K562 (cell line): ENCODE data around the gene HCAR3.

Experiments used
- CBFB ChIP-seq: sonication (generic); formaldehyde crosslinking; IDR thresholded peaks from 2 replicates; pipeline ENCODE4 v1.4.0; 2020; ENCODE audit warnings: mild to moderate bottlenecking, missing genetic modification reagents
- EZH2 ChIP-seq: IDR thresholded peaks from 2 replicates; pipeline ENCODE4 v1.6.1; 2012; ENCODE audit warnings: low read depth, mild to moderate bottlenecking, inconsistent platforms, low read length, borderline replicate concordance
- FOXK2 ChIP-seq, 2 experiments: fragments of 450-650 bp; IDR thresholded peaks in 1 of 2; conservative IDR thresholded peaks in 1 of 2; 2 replicates each; pipeline ENCODE4 v1.6.1; 2016; ENCODE audit warnings: low read depth in 2 of 2, mild to moderate bottlenecking in 1 of 2
- MTA1 ChIP-seq: fragments of 450-650 bp; IDR thresholded peaks from 2 replicates; pipeline ENCODE4 v1.6.1; 2017; ENCODE audit warnings: borderline replicate concordance
- MYC ChIP-seq, 2 experiments: fragments of 250-450 bp in 1 of 2; sonication (Bioruptor Pico) in 1 of 2; IDR thresholded peaks; 2 replicates each; pipeline versions ENCODE4 v1.5.1 to v1.6.1; 2012 to 2021; ENCODE audit warnings: low read depth in 2 of 2, borderline replicate concordance in 1 of 2, improper control_type of control experiment in 1 of 2, low read length in 1 of 2, mild to moderate bottlenecking in 1 of 2, moderate library complexity in 1 of 2
- NR2C2 ChIP-seq, 2 experiments: fragments of 200-800 bp in 1 of 2; sonication (Bioruptor generic) in 1 of 2; sonication (generic) in 1 of 2; formaldehyde crosslinking in 1 of 2; IDR thresholded peaks; 2 replicates each; pipeline versions ENCODE4 v1.6.1 to v1.8.0; 2016 to 2022; ENCODE audit warnings: mild to moderate bottlenecking in 1 of 2, missing compliant biosample characterization in 1 of 2, missing genetic modification characterization in 1 of 2, missing genetic modification reagents in 1 of 2
- PHTF2 ChIP-seq: fragments of 250-450 bp; sonication (Bioruptor Pico); IDR thresholded peaks from 2 replicates; pipeline ENCODE4 v1.5.0; 2021; ENCODE audit warnings: mild to moderate bottlenecking
- ZBTB8A ChIP-seq: fragments of 450-650 bp; IDR thresholded peaks from 2 replicates; pipeline ENCODE4 v1.6.1; 2018; ENCODE audit warnings: mild to moderate bottlenecking, moderate library complexity; ENCODE audit not compliant: partially characterized antibody
- ZNF311 ChIP-seq: fragments of 250-450 bp; sonication (Bioruptor Pico); IDR thresholded peaks from 2 replicates; pipeline ENCODE4 v1.4.0; 2020; ENCODE audit warnings: mild to moderate bottlenecking, moderate library complexity
- TF ChIP-seq, protein P1 (sequence below), 3 experiments: IDR thresholded peaks in 2 of 3; conservative IDR thresholded peaks in 1 of 3; 2 replicates each; pipeline ENCODE4 v1.5.1; 2011 to 2012; ENCODE audit warnings: low read length in 3 of 3, mild to moderate bottlenecking in 3 of 3, control low read depth in 2 of 3, improper control_type of control experiment in 1 of 3, inconsistent platforms in 1 of 3, low read depth in 1 of 3, mixed read lengths in 1 of 3, moderate library complexity in 1 of 3; ENCODE audit not compliant: insufficient read depth in 2 of 3
- TF ChIP-seq, protein P2 (sequence below): fragments of 250-450 bp; sonication (Bioruptor Pico); IDR thresholded peaks from 2 replicates; pipeline ENCODE4 v1.4.0; 2020; ENCODE audit warnings: mild to moderate bottlenecking, moderate library complexity

- TF ChIP-seq EZH2 (no peak), ZBTB8A (no peak), MYC (IDR thresholded peaks at IDR 0.05; ENCODE audit: low read depth, low read length) (no peak), MYC (CRISPR knock-in tag; IDR thresholded peaks at IDR 0.05; ENCODE audit: borderline replicate concordance, low read depth) (no peak), CBFB (CRISPR knock-in tag) (no peak), NR2C2 (CRISPR knock-in tag; IDR thresholded peaks at IDR 0.05) (no peak), NR2C2 (tag; IDR thresholded peaks at IDR 0.05) (no peak), ZNF311 (CRISPR knock-in tag) (no peak), MTA1 (no peak), FOXK2 (conservative IDR thresholded peaks at IDR 0.05 in 1 of 2, IDR thresholded peaks at IDR 0.05 in 1 of 2; ENCODE audit: low read depth in 2 of 2) (no peak), PHTF2 (no peak)
- TF ChIP-seq, protein P1, sequence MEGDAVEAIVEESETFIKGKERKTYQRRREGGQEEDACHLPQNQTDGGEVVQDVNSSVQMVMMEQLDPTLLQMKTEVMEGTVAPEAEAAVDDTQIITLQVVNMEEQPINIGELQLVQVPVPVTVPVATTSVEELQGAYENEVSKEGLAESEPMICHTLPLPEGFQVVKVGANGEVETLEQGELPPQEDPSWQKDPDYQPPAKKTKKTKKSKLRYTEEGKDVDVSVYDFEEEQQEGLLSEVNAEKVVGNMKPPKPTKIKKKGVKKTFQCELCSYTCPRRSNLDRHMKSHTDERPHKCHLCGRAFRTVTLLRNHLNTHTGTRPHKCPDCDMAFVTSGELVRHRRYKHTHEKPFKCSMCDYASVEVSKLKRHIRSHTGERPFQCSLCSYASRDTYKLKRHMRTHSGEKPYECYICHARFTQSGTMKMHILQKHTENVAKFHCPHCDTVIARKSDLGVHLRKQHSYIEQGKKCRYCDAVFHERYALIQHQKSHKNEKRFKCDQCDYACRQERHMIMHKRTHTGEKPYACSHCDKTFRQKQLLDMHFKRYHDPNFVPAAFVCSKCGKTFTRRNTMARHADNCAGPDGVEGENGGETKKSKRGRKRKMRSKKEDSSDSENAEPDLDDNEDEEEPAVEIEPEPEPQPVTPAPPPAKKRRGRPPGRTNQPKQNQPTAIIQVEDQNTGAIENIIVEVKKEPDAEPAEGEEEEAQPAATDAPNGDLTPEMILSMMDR (IDR thresholded peaks at IDR 0.05 in 2 of 3, conservative IDR thresholded peaks at IDR 0.05 in 1 of 3; ENCODE audit: insufficient read depth in 2 of 3, low read depth in 1 of 3, low read length in 3 of 3): no peak
- TF ChIP-seq, protein P2, sequence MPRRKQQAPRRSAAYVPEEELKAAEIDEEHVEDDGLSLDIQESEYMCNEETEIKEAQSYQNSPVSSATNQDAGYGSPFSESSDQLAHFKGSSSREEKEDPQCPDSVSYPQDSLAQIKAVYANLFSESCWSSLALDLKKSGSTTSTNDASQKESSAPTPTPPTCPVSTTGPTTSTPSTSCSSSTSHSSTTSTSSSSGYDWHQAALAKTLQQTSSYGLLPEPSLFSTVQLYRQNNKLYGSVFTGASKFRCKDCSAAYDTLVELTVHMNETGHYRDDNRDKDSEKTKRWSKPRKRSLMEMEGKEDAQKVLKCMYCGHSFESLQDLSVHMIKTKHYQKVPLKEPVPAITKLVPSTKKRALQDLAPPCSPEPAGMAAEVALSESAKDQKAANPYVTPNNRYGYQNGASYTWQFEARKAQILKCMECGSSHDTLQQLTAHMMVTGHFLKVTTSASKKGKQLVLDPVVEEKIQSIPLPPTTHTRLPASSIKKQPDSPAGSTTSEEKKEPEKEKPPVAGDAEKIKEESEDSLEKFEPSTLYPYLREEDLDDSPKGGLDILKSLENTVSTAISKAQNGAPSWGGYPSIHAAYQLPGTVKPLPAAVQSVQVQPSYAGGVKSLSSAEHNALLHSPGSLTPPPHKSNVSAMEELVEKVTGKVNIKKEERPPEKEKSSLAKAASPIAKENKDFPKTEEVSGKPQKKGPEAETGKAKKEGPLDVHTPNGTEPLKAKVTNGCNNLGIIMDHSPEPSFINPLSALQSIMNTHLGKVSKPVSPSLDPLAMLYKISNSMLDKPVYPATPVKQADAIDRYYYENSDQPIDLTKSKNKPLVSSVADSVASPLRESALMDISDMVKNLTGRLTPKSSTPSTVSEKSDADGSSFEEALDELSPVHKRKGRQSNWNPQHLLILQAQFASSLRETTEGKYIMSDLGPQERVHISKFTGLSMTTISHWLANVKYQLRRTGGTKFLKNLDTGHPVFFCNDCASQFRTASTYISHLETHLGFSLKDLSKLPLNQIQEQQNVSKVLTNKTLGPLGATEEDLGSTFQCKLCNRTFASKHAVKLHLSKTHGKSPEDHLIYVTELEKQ (CRISPR knock-in tag): no peak
These were observed 28.3 kb downstream of the HCAR3 start for GRCh38 chr12:122688291-122688690.
